ENCODE results near the gene MMP8. TPM values are rescaled to one million over a fixed set of nuclear protein-coding genes. Genes with fewer than 3 reads are reported as not detected.
A peak's percentile ranks its signal among the peaks of the same experiment; 100 is the strongest.

Gene MMP8
- total and polyA plus RNA-seq, 10 of the 15 experiments (the other 5 are each of a cell fraction or from before 2014, with no cell fraction given) = 0.01 TPM; not detected in 9

DNA sequence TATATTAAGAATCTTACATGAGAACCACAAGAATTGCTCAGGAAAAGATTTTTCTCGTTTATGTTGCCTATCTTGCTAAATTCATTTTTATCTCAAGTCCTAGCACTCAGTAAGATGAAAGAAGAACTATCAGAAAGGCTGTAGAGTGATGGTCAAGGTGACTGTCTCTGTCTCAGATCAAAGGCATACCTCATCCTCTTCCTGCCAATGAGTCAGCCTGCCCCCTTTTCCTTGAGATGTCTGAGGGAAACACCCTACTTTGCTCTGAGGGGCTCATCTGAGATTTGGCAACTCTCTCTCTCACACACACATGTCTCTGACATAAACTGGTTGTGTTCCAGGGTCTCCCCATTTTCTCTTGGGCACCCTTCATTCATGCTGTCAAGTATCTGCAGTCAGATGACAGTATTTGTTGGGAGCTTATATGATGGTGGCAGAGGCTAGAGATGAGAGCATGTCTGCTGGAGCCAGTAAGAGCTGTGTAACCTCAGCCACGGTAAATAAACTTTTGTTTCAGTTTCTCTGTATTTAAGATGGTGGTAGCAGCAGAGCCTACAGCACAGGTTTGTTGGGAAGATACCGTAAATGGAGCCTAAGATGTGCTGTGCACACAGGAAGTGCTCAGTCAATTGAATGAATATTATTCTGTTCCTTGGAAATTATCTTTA, 20.8 kb downstream of the MMP8 start:
- no peak overlapping the region for H3K27ac ChIP-seq (ENCODE audit: control insufficient read depth, insufficient read depth)
- intact Hi-C loops (cut with micrococcal nuclease; ENCODE audit: unreplicated experiment) = no loop called here
- H3K36me3 ChIP-seq (ENCODE audit: control insufficient read depth in 2 of 2, insufficient read depth in 2 of 2, low read length in 1 of 2) = no peaks in the 10 kb centered on the region
- no TSS peak for BruUV-seq (replicated peaks)
- H3K4me1 ChIP-seq (ENCODE audit: control insufficient read depth, insufficient read depth, low read length) = no peaks in the 10 kb centered on the region
- no peak for DNase-seq (ENCODE audit: low read depth, low spot score)
- H3K27me3 ChIP-seq (replicated peaks in 1 of 2; ENCODE audit: control insufficient read depth in 2 of 2, insufficient read depth in 2 of 2, low read length in 1 of 2) = peaks cover 0 to 2% of the 10 kb centered on the region in 2 experiments; a peak in 1 of 4 replicates
- H3K9ac ChIP-seq (ENCODE audit: control insufficient read depth, insufficient read depth, low read length) = no peak overlapping the region
- no peaks in the 10 kb centered on the region for H3K79me2 ChIP-seq (ENCODE audit: control insufficient read depth, insufficient read depth, low read length)
- WGBS (ENCODE audit: insufficient coverage, insufficient replicate concordance, low lambda C conversion rate, missing lambda C conversion rate) = 35% methylated on average over 3 of the region's 3 CpGs
- CTCF ChIA-PET = no interaction called here
- no peaks in the 10 kb centered on the region for H4K20me1 ChIP-seq (ENCODE audit: control insufficient read depth, insufficient read depth)
- H3K4me3 ChIP-seq = no peak overlapping the region
- no peaks in the 10 kb centered on the region for H3K9me3 ChIP-seq (replicated peaks; ENCODE audit: control insufficient read depth, insufficient read depth, low read length)
- H2AFZ ChIP-seq (ENCODE audit: control insufficient read depth, low read depth, low read length) = no peak overlapping the region
- in situ Hi-C loops (cut with MboI) = no loop called here
- RAD21 ChIA-PET (ENCODE audit: unreplicated experiment) = interaction anchor here (1.0 kb wide), 1 partner anchor 38 kb away, joined by 3 read pairs; no protein-coding TSS in a partner anchor
- TF ChIP-seq, protein P1, sequence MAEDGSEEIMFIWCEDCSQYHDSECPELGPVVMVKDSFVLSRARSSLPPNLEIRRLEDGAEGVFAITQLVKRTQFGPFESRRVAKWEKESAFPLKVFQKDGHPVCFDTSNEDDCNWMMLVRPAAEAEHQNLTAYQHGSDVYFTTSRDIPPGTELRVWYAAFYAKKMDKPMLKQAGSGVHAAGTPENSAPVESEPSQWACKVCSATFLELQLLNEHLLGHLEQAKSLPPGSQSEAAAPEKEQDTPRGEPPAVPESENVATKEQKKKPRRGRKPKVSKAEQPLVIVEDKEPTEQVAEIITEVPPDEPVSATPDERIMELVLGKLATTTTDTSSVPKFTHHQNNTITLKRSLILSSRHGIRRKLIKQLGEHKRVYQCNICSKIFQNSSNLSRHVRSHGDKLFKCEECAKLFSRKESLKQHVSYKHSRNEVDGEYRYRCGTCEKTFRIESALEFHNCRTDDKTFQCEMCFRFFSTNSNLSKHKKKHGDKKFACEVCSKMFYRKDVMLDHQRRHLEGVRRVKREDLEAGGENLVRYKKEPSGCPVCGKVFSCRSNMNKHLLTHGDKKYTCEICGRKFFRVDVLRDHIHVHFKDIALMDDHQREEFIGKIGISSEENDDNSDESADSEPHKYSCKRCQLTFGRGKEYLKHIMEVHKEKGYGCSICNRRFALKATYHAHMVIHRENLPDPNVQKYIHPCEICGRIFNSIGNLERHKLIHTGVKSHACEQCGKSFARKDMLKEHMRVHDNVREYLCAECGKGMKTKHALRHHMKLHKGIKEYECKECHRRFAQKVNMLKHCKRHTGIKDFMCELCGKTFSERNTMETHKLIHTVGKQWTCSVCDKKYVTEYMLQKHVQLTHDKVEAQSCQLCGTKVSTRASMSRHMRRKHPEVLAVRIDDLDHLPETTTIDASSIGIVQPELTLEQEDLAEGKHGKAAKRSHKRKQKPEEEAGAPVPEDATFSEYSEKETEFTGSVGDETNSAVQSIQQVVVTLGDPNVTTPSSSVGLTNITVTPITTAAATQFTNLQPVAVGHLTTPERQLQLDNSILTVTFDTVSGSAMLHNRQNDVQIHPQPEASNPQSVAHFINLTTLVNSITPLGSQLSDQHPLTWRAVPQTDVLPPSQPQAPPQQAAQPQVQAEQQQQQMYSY (CRISPR knock-in tag; IDR thresholded peaks at IDR 0.05) = no peak
- TF ChIP-seq SIX5 (IDR thresholded peaks at IDR 0.05; ENCODE audit: low read depth, low read length, severe bottlenecking) (no peak), HDAC2 (IDR thresholded peaks at IDR 0.05) (no peak), SMAD5 (IDR thresholded peaks at IDR 0.05; ENCODE audit: low read depth) (no peak), ASH2L (IDR thresholded peaks at IDR 0.05; ENCODE audit: borderline replicate concordance, low read depth) (no peak), SPI1 (IDR thresholded peaks at IDR 0.05; ENCODE audit: borderline replicate concordance, insufficient read depth, low read depth, low read length) (no peak), FOXM1 (IDR thresholded peaks at IDR 0.05; ENCODE audit: low read depth, low read length) (no peak), NR2F1 (conservative IDR thresholded peaks at IDR 0.05) (no peak), NFXL1 (IDR thresholded peaks at IDR 0.05; ENCODE audit: borderline replicate concordance) (no peak), NR2C2 (IDR thresholded peaks at IDR 0.05; ENCODE audit: borderline replicate concordance, control insufficient read depth, insufficient read length, low read depth) (no peak), ZNF384 (IDR thresholded peaks at IDR 0.05; ENCODE audit: borderline replicate concordance, low read depth, low read length) (no peak), NFIC (IDR thresholded peaks at IDR 0.05; ENCODE audit: low read depth, low read length) (no peak), ZNF622 (IDR thresholded peaks at IDR 0.05) (no peak)
- ATAC-seq = peak; percentile 44; the same call in 2 of the 3 replicates
- POLR2A ChIA-PET = interaction anchor here (0.6 kb wide), 1 partner anchor 171 kb away, joined by 3 read pairs; the partner anchor contains the start of gene MMP12
- no peak overlapping the region for H3K4me2 ChIP-seq (ENCODE audit: control insufficient read depth, insufficient read depth)
- no peak for FAIRE-seq
- SMC1A ChIA-PET (ENCODE audit: uncharacterized antibody, unreplicated experiment) = no interaction called here

Measured in GM12878 (cell line).